GM21825 (cell line): ENCODE data around the gene RPTOR.
"Not testable (repeated sequence)": the region's sequence is repeated elsewhere in the genome, so short reads cannot be mapped to it uniquely, and the experiment has no call there.

ENCODE experiments used
- ATAC-seq: cut with Tn5 transposase; IDR thresholded peaks from one replicate; pipeline ENCODE4 v1.9.1; 2021; ENCODE audit warnings: mild to moderate bottlenecking, moderate library complexity; ENCODE audit not compliant: unreplicated experiment

The RPTOR gene

GRCh38 chr17:80804466-80804865, 259.8 kb downstream of the RPTOR start:
- ATAC-seq, result no peak

- no peak for ATAC-seq
Observed at GRCh38 chr17:80805032-80805751, 260.6 kb downstream of the RPTOR start.

GRCh38 chr17:80807014-80807413, 262.4 kb downstream of the RPTOR start:
- ATAC-seq, result no peak

GRCh38 chr17:80807882-80808281, 263.2 kb downstream of the RPTOR start:
- no peak for ATAC-seq

- ATAC-seq, result no peak
Observed at GRCh38 chr17:80811181-80812105, 266.8 kb downstream of the RPTOR start.

- ATAC-seq, result no peak
Observed at GRCh38 chr17:80812362-80813088, 267.9 kb downstream of the RPTOR start.

- no peak for ATAC-seq
Observed at GRCh38 chr17:80813318-80813717, 268.7 kb downstream of the RPTOR start.

- ATAC-seq, result no peak
Observed at GRCh38 chr17:80814491-80814890, 269.9 kb downstream of the RPTOR start.

GRCh38 chr17:80815151-80815681, 270.6 kb downstream of the RPTOR start:
- no peak for ATAC-seq

- ATAC-seq, result not testable (repeated sequence)
Observed at GRCh38 chr17:80815718-80816117, 271.1 kb downstream of the RPTOR start.

- ATAC-seq, result no peak
Observed at GRCh38 chr17:80816241-80817103, 271.8 kb downstream of the RPTOR start.

- no peak for ATAC-seq
Observed at GRCh38 chr17:80817321-80817845, 272.7 kb downstream of the RPTOR start.

- no peak for ATAC-seq
Observed at GRCh38 chr17:80817861-80818260, 273.2 kb downstream of the RPTOR start.

GRCh38 chr17:80818871-80819270, 274.2 kb downstream of the RPTOR start:
- ATAC-seq, result no peak

GRCh38 chr17:80819422-80820164, 275.0 kb downstream of the RPTOR start:
- no peak for ATAC-seq

GRCh38 chr17:80820331-80820730, 275.7 kb downstream of the RPTOR start:
- no peak for ATAC-seq

- ATAC-seq, result no peak
Observed at GRCh38 chr17:80821546-80821945, 276.9 kb downstream of the RPTOR start.

- no peak for ATAC-seq
Observed at GRCh38 chr17:80822021-80822699, 277.5 kb downstream of the RPTOR start.
